GM12892 (cell line): Measurements from ENCODE around the gene PHACTR3.

Experiments
- POLR2A ChIP-seq: IDR thresholded peaks from 2 replicates; pipeline ENCODE4 v1.6.1; 2011; ENCODE audit warnings: low read depth, low read length, control low read depth
- POLR2AphosphoS5 ChIP-seq: IDR thresholded peaks from 2 replicates; pipeline ENCODE4 v1.6.1; 2011; ENCODE audit warnings: low read depth, low read length, control low read depth

- no peak for TF ChIP-seq POLR2A
- no peak for TF ChIP-seq POLR2AphosphoS5
These were observed 185.3 kb downstream of the PHACTR3 start for GRCh38 chr20:59789686-59790085.
